ENCODE results near the gene ESPN.
"Not testable (repeated sequence)": the region's sequence is repeated elsewhere in the genome, so short reads cannot be mapped to it uniquely, and the experiment has no call there.

DNA sequence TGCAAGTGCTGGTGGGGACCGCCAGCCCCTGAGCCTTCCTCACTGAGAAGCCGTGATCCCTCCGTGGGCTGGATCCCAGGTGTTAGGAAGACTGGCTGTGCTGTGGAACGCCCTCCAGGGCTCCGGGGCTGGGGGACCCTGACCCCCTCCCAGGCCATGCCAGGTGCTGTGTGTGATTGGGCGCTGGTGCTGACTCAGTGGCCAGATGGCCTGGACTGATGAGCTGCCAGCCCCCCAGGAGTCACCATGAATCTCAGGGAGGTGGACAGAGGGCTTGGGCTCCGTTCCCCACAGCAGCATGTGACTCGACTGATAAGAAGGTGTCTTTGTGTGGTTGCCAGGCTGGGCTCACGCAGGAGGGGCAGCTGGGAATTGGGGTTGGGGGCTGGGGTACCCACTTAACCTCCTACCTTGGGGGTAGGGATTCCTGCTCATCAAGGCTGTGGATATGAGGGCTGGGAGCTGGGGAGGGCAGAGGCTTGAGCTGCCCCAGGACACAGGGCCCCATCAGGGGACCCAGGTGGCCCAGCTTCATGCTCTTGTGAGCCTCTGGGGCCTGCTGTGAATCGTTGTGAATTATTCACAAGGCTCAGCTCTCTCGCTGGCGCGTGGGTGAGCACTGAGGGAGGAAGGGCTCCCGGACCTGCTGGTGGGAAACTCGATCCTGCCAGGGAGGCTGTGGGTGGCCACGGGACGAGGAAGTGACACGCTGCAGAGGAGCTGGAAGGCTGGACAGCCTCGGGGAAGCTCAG, 5.3 kb downstream of the ESPN start:
- not testable (repeated sequence) for TF ChIP-seq CTCF (IDR thresholded peaks at IDR 0.05); ZFX (IDR thresholded peaks at IDR 0.05; ENCODE audit: borderline replicate concordance)

Data from 22Rv1 (cell line).